Renal cortex interstitium (tissue), 15 donors: Measurements from ENCODE around the gene P3H4. TPM values are rescaled to one million over a fixed set of nuclear protein-coding genes. Genes with fewer than 3 reads are reported as not detected.
A peak's percentile ranks its signal among the peaks of the same experiment; 100 is the strongest.
"Not testable (repeated sequence)": the region's sequence is repeated elsewhere in the genome, so short reads cannot be mapped to it uniquely, and the experiment has no call there.

ENCODE experiments used
- DNase-seq, 11 donors: peaks; one replicate each; pipeline ENCODE4 v3.0.0-alpha.2; 2013; ENCODE audit warnings: low read depth in 9 of 11, low spot score in 4 of 11; ENCODE audit errors: extremely low read depth in 1 of 11
- long read RNA-seq, 16 experiments: transcript quantifications; one replicate each; lab custom pipeline, GENCODE V29; 2026
- polyA plus RNA-seq, 3 donors: library from polyadenylated mRNA; unstranded; fragments of 120-200 nt; gene quantifications; one replicate each; pipeline ENCODE4 v1.2.1, GENCODE V29; 2013; ENCODE audit not compliant: insufficient read length in 3 of 3

P3H4 gene
- 10 to 100 TPM; 31.4 to 47.4 (median 40.1) TPM for polyA plus RNA-seq
- long read RNA-seq, donor 1, partial matches to known transcripts = 0 of 1 reads
- long read RNA-seq, donor 1, other reads (novel, unspliced or antisense) = 0 of 1 reads
- long read RNA-seq, donor 2, transcript P3H4-202 (8 exons, 2,601 nt) = major isoform, 5 of 6 reads
- long read RNA-seq, donor 2, partial matches to known transcripts = 0 of 6 reads
- long read RNA-seq, donor 2, other reads (novel, unspliced or antisense) = 0 of 6 reads
- long read RNA-seq, donor 3, transcript P3H4-202 (8 exons, 2,601 nt) = major isoform, 13 of 15 reads
- long read RNA-seq, donor 3, partial matches to known transcripts = 0 of 15 reads
- long read RNA-seq, donor 3, other reads (novel, unspliced or antisense) = 0 of 15 reads
- long read RNA-seq, donor 4, transcript P3H4-202 (8 exons, 2,601 nt) = major isoform, 17 of 18 reads
- long read RNA-seq, donor 4, partial matches to known transcripts = 0 of 18 reads
- long read RNA-seq, donor 4, other reads (novel, unspliced or antisense) = 0 of 18 reads
- long read RNA-seq, donor 5 = 0 reads
- long read RNA-seq, donor 6, transcript P3H4-202 (8 exons, 2,601 nt) = major isoform, 13 of 286 reads
- long read RNA-seq, donor 6, partial matches to known transcripts = 272 of 286 reads
- long read RNA-seq, donor 6, other reads (novel, unspliced or antisense) = 0 of 286 reads
- long read RNA-seq, donor 7, transcript P3H4-202 (8 exons, 2,601 nt) = major isoform, 10 of 11 reads
- long read RNA-seq, donor 7, partial matches to known transcripts = 0 of 11 reads
- long read RNA-seq, donor 7, other reads (novel, unspliced or antisense) = 0 of 11 reads
- long read RNA-seq, donor 8 = 0 reads
- long read RNA-seq, donor 9, transcript P3H4-202 (8 exons, 2,601 nt) = major isoform, 10 of 11 reads
- long read RNA-seq, donor 9, partial matches to known transcripts = 0 of 11 reads
- long read RNA-seq, donor 9, other reads (novel, unspliced or antisense) = 0 of 11 reads
- long read RNA-seq, donor 10, transcript P3H4-202 (8 exons, 2,601 nt) = major isoform, 7 of 7 reads
- long read RNA-seq, donor 10, partial matches to known transcripts = 0 of 7 reads
- long read RNA-seq, donor 10, other reads (novel, unspliced or antisense) = 0 of 7 reads
- long read RNA-seq, donor 11, transcript P3H4-202 (8 exons, 2,601 nt) = major isoform, 7 of 7 reads
- long read RNA-seq, donor 11, partial matches to known transcripts = 0 of 7 reads
- long read RNA-seq, donor 11, other reads (novel, unspliced or antisense) = 0 of 7 reads
- long read RNA-seq, donor 12, partial matches to known transcripts = 0 of 6 reads
- long read RNA-seq, donor 12, other reads (novel, unspliced or antisense) = 0 of 6 reads
- long read RNA-seq, donor 13 = 0 reads
- long read RNA-seq, donor 14, transcript P3H4-202 (8 exons, 2,601 nt) = major isoform, 14 of 15 reads
- long read RNA-seq, donor 14, partial matches to known transcripts = 0 of 15 reads
- long read RNA-seq, donor 14, other reads (novel, unspliced or antisense) = 0 of 15 reads
- long read RNA-seq, donor 15, partial matches to known transcripts = 0 of 4 reads
- long read RNA-seq, donor 15, other reads (novel, unspliced or antisense) = 0 of 4 reads
- long read RNA-seq, donor 16, transcript P3H4-202 (8 exons, 2,601 nt) = major isoform, 35 of 541 reads
- long read RNA-seq, donor 16, partial matches to known transcripts = 425 of 541 reads
- long read RNA-seq, donor 16, other reads (novel, unspliced or antisense) = 78 of 541 reads

- peak in 6 of 11 donors; percentile 72 to 78 (median 75) for DNase-seq
Observed at GRCh38 chr17:41811549-41812380, at the start of gene P3H4. TSS of gene P3H4 (minus strand) at chr17:41811949. CDS start at chr17:41811915, 34 bp downstream.

DNA sequence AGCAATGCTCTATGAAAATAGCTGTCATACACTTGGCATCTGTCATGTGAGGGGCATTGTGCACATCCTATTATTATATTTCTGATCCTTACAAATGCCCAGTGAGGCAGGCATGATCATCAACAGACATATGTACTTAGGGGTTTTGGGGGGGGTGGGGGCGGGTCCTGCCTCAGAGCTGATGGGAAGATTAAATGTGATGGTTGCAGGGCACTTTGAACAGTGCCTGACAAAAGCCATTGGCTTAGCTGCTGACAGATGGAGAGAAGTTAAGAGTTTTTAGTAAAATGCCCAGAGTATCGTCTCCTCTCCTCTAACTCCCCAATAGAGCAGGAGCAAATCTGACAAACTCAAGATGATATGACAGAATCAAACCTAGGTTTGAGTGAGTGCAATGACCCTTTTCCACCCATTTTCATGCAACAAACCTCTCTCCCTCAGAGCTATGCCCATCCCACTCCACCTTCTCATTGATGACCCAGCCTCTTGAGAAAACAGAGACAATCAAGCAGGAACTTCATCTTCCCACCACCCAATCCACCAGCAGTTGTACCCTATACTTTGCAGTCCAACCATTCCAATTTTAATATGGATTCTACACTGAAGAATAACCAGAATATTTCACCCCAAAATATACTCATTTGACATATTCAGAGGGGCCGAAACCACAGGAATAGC is 48.6 kb upstream of the P3H4 start:
- no peak for DNase-seq

DNA sequence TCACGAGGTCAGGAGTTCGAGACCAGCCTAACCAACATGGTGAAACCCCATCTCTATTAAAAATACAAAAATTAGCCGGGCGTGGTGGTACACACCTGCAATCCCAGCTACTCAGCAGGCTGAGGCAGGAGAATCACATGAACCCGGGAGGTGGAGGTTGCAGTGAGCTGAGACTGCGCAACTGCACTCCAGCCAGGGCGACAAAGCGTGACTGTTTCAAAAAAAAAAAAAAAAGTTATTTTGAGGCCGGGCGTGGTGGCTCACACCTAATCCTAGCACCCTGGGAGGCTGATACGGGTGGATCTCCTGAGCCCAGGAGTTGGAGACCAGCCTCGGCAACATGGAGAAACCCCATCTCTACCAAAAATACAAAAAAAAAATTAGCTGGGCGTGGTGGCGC is 39.6 kb upstream of the P3H4 start:
- not testable (repeated sequence) for DNase-seq

- no peak for DNase-seq
Observed at GRCh38 chr17:41849251-41849990, 37.7 kb upstream of the P3H4 start.

DNA sequence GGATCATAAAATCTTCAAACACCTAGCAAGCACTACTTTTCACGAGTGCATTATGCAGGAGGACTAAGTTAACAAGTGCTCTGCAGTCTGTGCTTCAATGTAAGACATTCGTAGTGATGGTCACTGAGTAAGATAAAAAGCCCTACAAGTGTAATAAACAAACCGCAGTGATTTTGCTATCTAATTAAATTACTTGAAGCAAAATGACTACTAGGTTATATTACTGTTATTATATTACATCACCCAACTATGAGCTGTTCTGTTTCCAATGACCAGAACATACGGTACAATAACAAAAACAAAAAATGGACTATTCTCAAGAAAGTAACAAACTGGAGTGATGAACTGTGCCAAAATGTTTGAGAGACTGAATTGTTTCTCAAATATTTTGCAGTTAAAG is 37.0 kb upstream of the P3H4 start:
- no peak for DNase-seq

- no peak for DNase-seq
Observed at GRCh38 chr17:41844971-41845370, 33.2 kb upstream of the P3H4 start.

DNA sequence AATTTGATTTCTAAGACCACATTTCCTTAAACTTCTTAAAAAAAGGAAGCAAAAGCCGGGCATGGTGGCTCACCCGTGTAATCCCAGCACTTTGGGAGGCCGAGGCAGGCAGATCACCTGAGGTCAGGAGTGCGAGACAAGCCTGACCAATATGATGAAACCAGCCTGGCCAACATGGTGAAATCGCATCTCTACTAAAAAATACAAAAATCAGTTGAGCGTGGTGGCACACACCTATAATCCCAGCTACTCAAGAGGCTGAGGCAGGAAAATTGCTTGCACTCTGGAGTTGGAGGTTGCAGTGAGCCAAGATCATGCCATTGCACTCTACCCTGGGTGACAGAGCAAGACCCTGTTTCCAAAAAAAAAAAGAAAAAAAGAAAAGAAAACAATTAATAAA is 29.0 kb upstream of the P3H4 start:
- DNase-seq = not testable (repeated sequence)

DNA sequence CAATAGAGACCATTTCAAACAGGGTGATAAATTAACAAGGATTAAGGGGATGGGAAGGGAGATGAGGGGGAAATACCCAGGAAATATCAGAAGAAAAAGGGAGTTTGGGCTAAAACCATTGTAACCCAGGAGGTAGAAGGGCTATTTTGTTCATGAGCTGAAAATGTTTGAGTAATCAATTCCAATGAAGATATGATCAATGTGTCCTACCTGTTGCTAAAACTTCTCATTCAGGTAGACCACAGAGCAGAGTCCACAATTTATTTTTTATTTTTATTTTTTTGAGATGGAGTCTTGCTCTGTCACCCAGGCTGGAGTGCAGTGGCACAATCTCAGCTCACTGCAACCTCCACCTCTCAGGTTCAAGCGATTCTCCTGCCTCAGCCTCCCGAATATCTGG is 27.7 kb upstream of the P3H4 start:
- not testable (repeated sequence) for DNase-seq

DNA sequence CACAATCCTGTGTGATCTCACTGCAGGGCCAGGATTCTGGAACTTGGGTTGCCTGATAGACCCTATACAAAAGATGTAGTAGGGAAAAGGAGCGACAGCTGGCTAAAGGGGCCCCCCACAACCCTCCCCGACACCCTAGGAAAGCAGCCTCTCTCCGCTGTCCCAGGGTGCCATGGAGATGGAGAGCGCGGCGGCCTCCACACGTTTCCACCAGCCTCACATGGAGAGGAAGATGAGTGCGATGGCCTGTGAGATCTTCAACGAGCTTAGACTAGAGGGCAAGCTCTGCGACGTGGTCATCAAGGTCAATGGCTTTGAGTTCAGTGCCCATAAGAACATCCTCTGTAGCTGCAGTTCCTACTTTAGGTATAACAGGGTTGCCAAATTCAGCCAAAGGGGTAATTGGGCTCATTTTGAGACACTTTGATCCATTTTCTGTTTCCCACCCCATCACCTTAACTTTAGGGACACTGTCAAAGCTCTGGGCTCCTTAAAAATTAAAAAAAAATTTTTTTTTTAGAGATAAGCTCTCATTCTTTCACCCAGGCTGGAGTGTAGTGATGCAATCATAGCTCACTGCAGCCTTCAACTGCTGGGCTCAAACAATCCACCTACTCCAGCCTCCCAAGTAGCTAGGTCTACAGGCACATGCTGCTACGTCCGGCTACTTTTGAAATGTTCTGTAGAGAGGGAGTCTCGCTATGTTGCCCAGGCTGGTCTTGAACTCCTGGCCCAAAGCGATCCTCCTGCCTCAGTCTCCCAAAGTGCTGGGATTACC is 26.2 kb upstream of the P3H4 start, which contains the start of gene KLHL10:
Gene KLHL10 (plus strand): TSS at position 65 of the 778 bp plus-strand sequence. CDS start 108 bp downstream, at position 173.
- no peak for DNase-seq

DNA sequence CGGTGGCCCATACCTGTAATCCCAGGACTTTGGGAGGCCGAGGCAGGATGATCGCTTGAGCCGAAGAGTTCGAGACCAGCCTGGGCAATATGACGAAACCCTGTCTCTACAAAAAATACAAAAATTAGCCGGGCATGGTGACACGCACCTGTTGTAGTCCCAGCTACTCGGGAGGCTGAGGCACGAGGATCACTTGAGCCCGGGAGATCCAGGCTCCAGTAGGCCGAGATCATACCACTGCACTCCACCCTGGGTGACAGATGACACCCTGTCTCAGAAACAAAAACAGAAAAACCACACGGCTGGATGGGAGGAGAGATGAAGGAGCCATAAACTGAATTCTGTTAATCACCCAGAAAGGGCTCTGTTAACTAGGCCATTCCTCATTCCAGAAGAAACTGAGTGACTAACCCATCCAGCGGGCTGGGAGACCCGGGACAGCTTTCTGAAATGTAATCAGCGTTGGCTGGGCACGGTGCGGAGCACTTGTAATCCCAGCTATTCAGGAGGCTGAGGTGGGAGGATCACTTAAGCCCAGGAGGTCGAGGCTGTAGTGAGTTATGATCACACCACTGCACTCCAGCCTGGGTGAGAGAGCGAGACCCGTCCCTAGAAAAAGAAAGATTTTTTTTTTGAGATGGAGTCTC is 24.9 kb upstream of the P3H4 start:
- no peak for DNase-seq

GRCh38 chr17:41835800-41836549 is 24.2 kb upstream of the P3H4 start, which contains the start of gene NT5C3B:
TSS of gene NT5C3B (minus strand) at chr17:41836232. CDS start at chr17:41836193, 39 bp downstream.
- peak in 5 of 11 donors; percentile 34 to 63 (median 54) for DNase-seq

DNA sequence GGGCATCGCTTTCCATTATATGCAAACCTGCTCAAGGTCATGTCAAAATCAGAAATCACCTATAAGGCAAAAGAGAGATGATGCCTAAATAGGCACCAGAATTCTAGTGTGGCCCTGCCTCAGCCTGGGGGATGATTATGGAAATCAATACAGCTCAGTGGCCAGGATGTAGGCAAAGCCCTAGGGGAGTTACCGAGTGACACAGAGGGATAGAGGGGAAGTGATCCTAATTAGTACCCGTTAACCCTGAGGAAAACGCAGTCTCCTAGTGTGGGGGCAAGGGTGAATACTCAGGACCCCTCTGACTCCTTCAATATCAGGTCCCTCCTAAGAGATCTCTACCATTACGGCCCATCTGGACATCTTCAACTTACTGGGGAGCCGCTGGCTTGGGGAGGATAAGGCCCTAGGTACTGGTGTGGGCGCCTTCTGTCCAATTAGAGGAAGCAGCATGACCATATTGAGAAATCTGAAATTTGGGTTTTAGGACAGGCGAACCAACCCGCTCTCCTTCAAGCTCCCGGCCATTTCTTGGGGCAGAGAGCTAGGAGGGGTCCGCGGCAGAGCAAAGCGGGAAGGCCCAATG is 23.6 kb upstream of the P3H4 start:
- DNase-seq = no peak

DNA sequence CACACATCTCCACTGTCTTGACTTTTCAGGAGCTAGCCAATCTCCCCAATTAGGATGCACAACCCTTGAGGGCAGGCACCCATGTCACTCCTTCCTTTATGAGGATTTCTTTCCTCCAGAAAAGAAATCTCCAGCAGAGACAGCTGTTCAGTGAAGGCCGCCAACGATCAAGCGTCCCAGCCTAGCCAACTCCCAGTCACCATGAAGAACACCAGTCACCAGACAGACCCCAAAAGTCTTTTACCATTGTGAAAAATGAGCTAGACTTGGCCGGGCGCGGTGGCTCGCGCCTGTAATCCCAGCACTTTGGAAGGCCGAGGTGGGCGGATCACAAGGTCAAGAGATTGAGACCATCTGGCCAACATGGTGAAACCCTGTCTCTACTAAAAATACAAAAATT is 18.2 kb upstream of the P3H4 start:
- DNase-seq = not testable (repeated sequence)
